D721Med (cell line): Measurements from ENCODE around the gene DLAT.
"Not testable (repeated sequence)": the region's sequence is repeated elsewhere in the genome, so short reads cannot be mapped to it uniquely, and the experiment has no call there.

Experiments used
- DNase-seq: peaks from one replicate; pipeline ENCODE4 v3.0.0; 2011; ENCODE audit warnings: low spot score; ENCODE audit not compliant: insufficient read length
- FAIRE-seq: peaks from 2 replicates; lab custom pipeline; 2011; peaks lifted over from hg19 to GRCh38; lab: Jason Lieb, UNC
- CTCF ChIP-seq: IDR thresholded peaks from 2 replicates; pipeline ENCODE4 v1.5.1; 2012; ENCODE audit warnings: mild to moderate bottlenecking, control low read depth; ENCODE audit not compliant: insufficient read depth; ENCODE audit errors: missing control alignments

Gene DLAT

GRCh38 chr11:112005422-112006094 lies 19.6 kb upstream of the DLAT start:
- DNase-seq (no peak), FAIRE-seq (no peak)
- no peak for TF ChIP-seq CTCF

GRCh38 chr11:112006095-112006441 lies 19.1 kb upstream of the DLAT start:
- FAIRE-seq, DNase-seq: not testable (repeated sequence)

- FAIRE-seq, DNase-seq: not testable (repeated sequence)
Measured at GRCh38 chr11:112011451-112011850, 13.8 kb upstream of the DLAT start.

- TF ChIP-seq CTCF, result no peak
- no peak for DNase-seq
- no peak for FAIRE-seq
Measured at GRCh38 chr11:112012874-112013273, 12.3 kb upstream of the DLAT start.

- FAIRE-seq, result no peak
- TF ChIP-seq CTCF, result no peak
- no peak for DNase-seq
Measured at GRCh38 chr11:112013497-112014164, 11.6 kb upstream of the DLAT start.

GRCh38 chr11:112016088-112016764 lies 9.0 kb upstream of the DLAT start:
- FAIRE-seq (no peak), DNase-seq (no peak)
- TF ChIP-seq CTCF, result no peak

GRCh38 chr11:112016765-112017376 lies 8.3 kb upstream of the DLAT start:
- no peak for FAIRE-seq
- TF ChIP-seq CTCF, result no peak
- no peak for DNase-seq

GRCh38 chr11:112017538-112017937 lies 7.7 kb upstream of the DLAT start:
- no peak for DNase-seq
- no peak for TF ChIP-seq CTCF
- no peak for FAIRE-seq
